H9 (cell line): Measurements from ENCODE around the gene NMRAL1. TPM values are rescaled to one million over a fixed set of nuclear protein-coding genes. Genes with fewer than 3 reads are reported as not detected.
A peak's percentile ranks its signal among the peaks of the same experiment; 100 is the strongest.

Experiments
- DNase-seq: peaks from one replicate; pipeline ENCODE4 v3.0.0-alpha.2; 2017
- H2AFZ ChIP-seq: one replicate; pipeline ENCODE4 v1.6.1; 2013; ENCODE audit warnings: mild to moderate bottlenecking, low read length, control low read depth, moderate library complexity
- H2AK5ac ChIP-seq: 2 replicates; pipeline ENCODE4 v1.6.1; 2013; ENCODE audit warnings: low read length, control low read depth, mixed read lengths; ENCODE audit not compliant: insufficient read length
- H2BK120ac ChIP-seq: one replicate; pipeline ENCODE4 v1.6.1; 2013; ENCODE audit warnings: low read depth, mild to moderate bottlenecking, low read length, control low read depth, inconsistent platforms; ENCODE audit not compliant: poor library complexity, severe bottlenecking
- H2BK12ac ChIP-seq: 2 replicates; pipeline ENCODE4 v1.6.1; 2013; ENCODE audit warnings: low read length, control low read depth, mixed read lengths, low read depth; ENCODE audit not compliant: insufficient read length
- H2BK15ac ChIP-seq: 2 replicates; pipeline ENCODE4 v1.6.1; 2013; ENCODE audit warnings: low read depth, low read length, control low read depth
- H2BK20ac ChIP-seq: one replicate; pipeline ENCODE4 v1.6.1; 2013; ENCODE audit warnings: low read depth, mild to moderate bottlenecking, low read length, control low read depth, inconsistent platforms; ENCODE audit not compliant: poor library complexity, severe bottlenecking
- H2BK5ac ChIP-seq: 2 replicates; pipeline ENCODE4 v1.6.1; 2013; ENCODE audit warnings: low read length, control low read depth, mixed read lengths; ENCODE audit not compliant: insufficient read length
- H3K14ac ChIP-seq: 2 replicates; pipeline ENCODE4 v1.6.1; 2013; ENCODE audit warnings: low read length, control low read depth; ENCODE audit not compliant: insufficient read depth
- H3K18ac ChIP-seq: 2 replicates; pipeline ENCODE4 v1.6.1; 2013; ENCODE audit warnings: low read depth, mild to moderate bottlenecking, mixed read lengths, low read length, control low read depth; ENCODE audit not compliant: insufficient read length
- H3K23ac ChIP-seq: 2 replicates; pipeline ENCODE4 v1.6.1; 2013; ENCODE audit warnings: low read length, control low read depth, mixed read lengths, low read depth; ENCODE audit not compliant: insufficient read length
- H3K23me2 ChIP-seq: 2 replicates; pipeline ENCODE4 v1.6.1; 2013; ENCODE audit warnings: low read depth, mild to moderate bottlenecking, mixed read lengths, low read length, control low read depth; ENCODE audit not compliant: insufficient read length, poor library complexity, severe bottlenecking
- H3K27ac ChIP-seq: 2 replicates; pipeline ENCODE4 v1.5.1; 2013; ENCODE audit warnings: low read length, control low read depth, mixed read lengths, low read depth; ENCODE audit not compliant: insufficient read length
- H3K27me3 ChIP-seq: 2 replicates; pipeline ENCODE4 v1.6.1; 2013; ENCODE audit warnings: low read length, control low read depth, inconsistent platforms; ENCODE audit not compliant: insufficient read depth
- H3K4ac ChIP-seq: 2 replicates; pipeline ENCODE4 v1.6.1; 2013; ENCODE audit warnings: low read depth, mild to moderate bottlenecking, control low read depth, inconsistent platforms, low read length, moderate library complexity
- H3K4me1 ChIP-seq: 2 replicates; pipeline ENCODE4 v1.6.1; 2013; ENCODE audit warnings: low read length, control low read depth, inconsistent platforms; ENCODE audit not compliant: insufficient read depth
- H3K4me2 ChIP-seq: 2 replicates; pipeline ENCODE4 v1.6.1; 2013; ENCODE audit warnings: low read length, control low read depth, mixed read lengths; ENCODE audit not compliant: insufficient read length, insufficient read depth
- H3K56ac ChIP-seq: 2 replicates; pipeline ENCODE4 v1.6.1; 2013; ENCODE audit warnings: low read depth, mild to moderate bottlenecking, mixed read lengths, low read length, control low read depth; ENCODE audit not compliant: insufficient read length
- H3K79me1 ChIP-seq: 2 replicates; pipeline ENCODE4 v1.6.1; 2013; ENCODE audit warnings: low read depth, mild to moderate bottlenecking, moderate library complexity, low read length, control low read depth, inconsistent platforms; ENCODE audit not compliant: insufficient read depth, poor library complexity, severe bottlenecking
- H3K79me2 ChIP-seq: 2 replicates; pipeline ENCODE4 v1.6.1; 2013; ENCODE audit warnings: low read length, control low read depth, inconsistent platforms; ENCODE audit not compliant: insufficient read depth
- H3K9ac ChIP-seq: 2 replicates; pipeline ENCODE4 v1.6.1; 2013; ENCODE audit warnings: low read length, control low read depth, mixed read lengths; ENCODE audit not compliant: insufficient read length; ENCODE audit errors: extremely low read depth
- H3K9me3 ChIP-seq: one replicate; pipeline ENCODE4 v1.6.1; 2013; ENCODE audit warnings: low read depth, low read length, inconsistent platforms; ENCODE audit not compliant: control insufficient read depth
- H3T11ph ChIP-seq: one replicate; pipeline ENCODE4 v1.6.1; 2013; ENCODE audit warnings: mild to moderate bottlenecking, low read length, control low read depth, inconsistent platforms
- H4K20me1 ChIP-seq: one replicate; pipeline ENCODE4 v1.6.1; 2013; ENCODE audit not compliant: control insufficient read depth, insufficient read length, insufficient read depth
- H4K5ac ChIP-seq: 2 replicates; pipeline ENCODE4 v1.6.1; 2013; ENCODE audit warnings: low read depth, mild to moderate bottlenecking, mixed read lengths, low read length, control low read depth; ENCODE audit not compliant: insufficient read length
- H4K8ac ChIP-seq: replicated peaks from 2 replicates; pipeline ENCODE4 v1.6.1; 2013; ENCODE audit warnings: low read length, control low read depth, mixed read lengths, low read depth; ENCODE audit not compliant: insufficient read length
- H4K91ac ChIP-seq: 2 replicates; pipeline ENCODE4 v1.6.1; 2013; ENCODE audit warnings: low read depth, mild to moderate bottlenecking, moderate library complexity, mixed read lengths, low read length, control low read depth; ENCODE audit not compliant: insufficient read length
- H3K27ac Mint-ChIP-seq, 3 experiments: 2 replicates in 2 of 3; 3 replicates in 1 of 3; pipeline ENCODE4 v1.8.0; 2020 to 2021; ENCODE audit warnings: mixed read lengths in 3 of 3, mild to moderate bottlenecking in 1 of 3, moderate library complexity in 1 of 3
- H3K27me3 Mint-ChIP-seq: 2 replicates; pipeline ENCODE4 v1.8.0; 2021; ENCODE audit warnings: low read depth, mild to moderate bottlenecking, moderate library complexity, mixed read lengths
- H3K36me3 Mint-ChIP-seq, 3 experiments: 2 replicates in 2 of 3; 3 replicates in 1 of 3; pipeline ENCODE4 v1.8.0; 2020 to 2021; ENCODE audit warnings: low read depth in 3 of 3, mixed read lengths in 3 of 3; ENCODE audit not compliant: insufficient read depth in 1 of 3
- H3K4me1 Mint-ChIP-seq, 2 experiments: 2 replicates each; pipeline ENCODE4 v1.8.0; 2020; ENCODE audit warnings: mixed read lengths in 2 of 2
- H3K4me3 Mint-ChIP-seq, 2 experiments: 2 replicates in 1 of 2; 3 replicates in 1 of 2; pipeline ENCODE4 v1.8.0; 2020 to 2021; ENCODE audit warnings: mild to moderate bottlenecking in 2 of 2, mixed read lengths in 2 of 2, moderate library complexity in 1 of 2
- H3K9me3 Mint-ChIP-seq, 2 experiments: 2 replicates in 1 of 2; 3 replicates in 1 of 2; pipeline ENCODE4 v1.8.0; 2020; ENCODE audit warnings: mild to moderate bottlenecking in 2 of 2, mixed read lengths in 2 of 2, moderate library complexity in 1 of 2
- WGBS: extraction: QIAGEN DNeasy Blood & Tissue Kit; methylation state at CpG from one replicate; pipeline ENCODE4 v1.1.7; 2013; ENCODE audit warnings: missing lambda C conversion rate, low lambda C conversion rate, mixed read lengths; ENCODE audit not compliant: insufficient read length; ENCODE audit errors: extremely low coverage; 5-methylcytosine and 5-hydroxymethylcytosine counted together
- total RNA-seq: library from RNA; stranded (reverse); gene quantifications from 2 replicates; pipeline ENCODE4 v1.2.1, GENCODE V29; 2021
- TF ChIP-seq, protein P1 (sequence below): fragments of 200-600 bp; sonication (generic); conservative IDR thresholded peaks from 3 replicates; pipeline ENCODE4 v1.8.0; 2021; ENCODE audit warnings: antibody characterized with exemption, mild to moderate bottlenecking

Gene NMRAL1
- total RNA-seq, 1 experiment from 2014 or later = 78.9 TPM

DNA sequence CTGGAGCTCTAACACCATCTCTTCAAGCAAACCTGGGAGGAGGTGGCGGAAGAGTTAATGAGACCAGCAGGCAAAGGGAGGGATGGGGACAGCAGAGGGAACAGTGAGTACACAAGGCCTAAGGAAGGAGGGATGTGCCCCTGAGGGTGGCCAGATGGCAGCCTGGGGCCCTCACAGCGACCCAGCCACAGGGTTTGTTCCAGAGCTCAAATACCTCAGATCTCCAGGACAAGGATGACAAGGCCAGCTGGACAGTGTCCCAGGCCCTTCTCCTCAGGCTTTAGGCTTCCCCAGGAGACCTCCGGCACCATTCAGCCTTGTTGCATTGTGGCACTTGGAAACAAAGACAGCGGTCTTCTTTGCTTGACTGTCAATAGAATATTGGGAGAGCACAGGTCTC, 49.3 kb upstream of the NMRAL1 start:
- no peak overlapping the region for H2BK120ac ChIP-seq
- no peak overlapping the region for H3K4me2 ChIP-seq
- no peak overlapping the region for H3K18ac ChIP-seq
- no peak overlapping the region for H4K8ac ChIP-seq
- Mint-ChIP-seq H3K36me3 (peaks cover 0 to 7% (median 0%) of the 10 kb centered on the region in 3 experiments; a peak in 3 of 7 replicates), H3K27ac (peak overlapping the region in 1 of 3 experiments; percentile 20; a peak in 1 of 7 replicates), H3K27me3 (peaks cover 2% of the 10 kb centered on the region; the same call in 1 of the 2 replicates), H3K4me3 (no peak overlapping the region), H3K9me3 (no peaks in the 10 kb centered on the region), H3K4me1 (peaks cover 39 to 57% of the 10 kb centered on the region in 2 experiments)
- no peaks in the 10 kb centered on the region for H3K79me1 ChIP-seq
- no peak for DNase-seq
- H3K4ac ChIP-seq = no peak overlapping the region
- TF ChIP-seq, protein P1, sequence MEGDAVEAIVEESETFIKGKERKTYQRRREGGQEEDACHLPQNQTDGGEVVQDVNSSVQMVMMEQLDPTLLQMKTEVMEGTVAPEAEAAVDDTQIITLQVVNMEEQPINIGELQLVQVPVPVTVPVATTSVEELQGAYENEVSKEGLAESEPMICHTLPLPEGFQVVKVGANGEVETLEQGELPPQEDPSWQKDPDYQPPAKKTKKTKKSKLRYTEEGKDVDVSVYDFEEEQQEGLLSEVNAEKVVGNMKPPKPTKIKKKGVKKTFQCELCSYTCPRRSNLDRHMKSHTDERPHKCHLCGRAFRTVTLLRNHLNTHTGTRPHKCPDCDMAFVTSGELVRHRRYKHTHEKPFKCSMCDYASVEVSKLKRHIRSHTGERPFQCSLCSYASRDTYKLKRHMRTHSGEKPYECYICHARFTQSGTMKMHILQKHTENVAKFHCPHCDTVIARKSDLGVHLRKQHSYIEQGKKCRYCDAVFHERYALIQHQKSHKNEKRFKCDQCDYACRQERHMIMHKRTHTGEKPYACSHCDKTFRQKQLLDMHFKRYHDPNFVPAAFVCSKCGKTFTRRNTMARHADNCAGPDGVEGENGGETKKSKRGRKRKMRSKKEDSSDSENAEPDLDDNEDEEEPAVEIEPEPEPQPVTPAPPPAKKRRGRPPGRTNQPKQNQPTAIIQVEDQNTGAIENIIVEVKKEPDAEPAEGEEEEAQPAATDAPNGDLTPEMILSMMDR = no peak
- H3T11ph ChIP-seq = no peak overlapping the region
- no peak overlapping the region for H4K91ac ChIP-seq
- no peak overlapping the region for H3K14ac ChIP-seq
- H3K9me3 ChIP-seq = no peaks in the 10 kb centered on the region
- H2BK15ac ChIP-seq = no peak overlapping the region
- no peak overlapping the region for H3K56ac ChIP-seq
- no peak overlapping the region for H3K23ac ChIP-seq
- H2AFZ ChIP-seq = no peak overlapping the region
- H2AK5ac ChIP-seq = no peak overlapping the region
- H3K23me2 ChIP-seq = no peaks in the 10 kb centered on the region
- no peak overlapping the region for H2BK12ac ChIP-seq
- no CpG with 5 or more reads among the region's 4 CpGs for WGBS
- 0 out of 2 replicates have a peak, but pooled peaks cover 2% of the 10 kb centered on the region for H3K79me2 ChIP-seq
- no peaks in the 10 kb centered on the region for H4K20me1 ChIP-seq
- no peak overlapping the region for H2BK20ac ChIP-seq
- no peak overlapping the region for H3K27ac ChIP-seq
- no peak overlapping the region for H2BK5ac ChIP-seq
- 0 out of 2 replicates have a peak, but pooled peaks cover 3% of the 10 kb centered on the region for H3K4me1 ChIP-seq
- H4K5ac ChIP-seq = no peak overlapping the region
- H3K27me3 ChIP-seq = no peaks in the 10 kb centered on the region
- H3K9ac ChIP-seq = no peak overlapping the region
